Prostate gland (tissue), 2 donors: ENCODE data around the gene HSPD1. TPM values are rescaled to one million over a fixed set of nuclear protein-coding genes. Genes with fewer than 3 reads are reported as not detected.

Experiments used
- DNase-seq: peaks from one replicate; pipeline ENCODE4 v3.0.0-alpha.2; 2019; ENCODE audit warnings: low spot score
- H3K27ac ChIP-seq, 2 donors: fragments of 200-600 bp; sonication (generic); 2 replicates each; pipeline ENCODE4 v1.5.1; 2017 to 2019
- H3K27me3 ChIP-seq: fragments of 200-600 bp; sonication (generic); replicated peaks from 2 replicates; pipeline ENCODE4 v1.5.1; 2019; ENCODE audit not compliant: insufficient read depth
- H3K36me3 ChIP-seq, 2 donors: fragments of 200-600 bp; sonication (generic); 1 replicate in 1 of 2; 2 replicates in 1 of 2; pipeline versions ENCODE4 v1.5.1 to v1.8.1; 2017 to 2019
- H3K4me1 ChIP-seq: fragments of 200-600 bp; sonication (generic); replicated peaks from 2 replicates; pipeline ENCODE4 v1.5.1; 2019
- H3K4me3 ChIP-seq, 2 donors: fragments of 200-600 bp; sonication (generic); 2 replicates each; pipeline ENCODE4 v1.5.1; 2017 to 2019
- H3K9me3 ChIP-seq: fragments of 200-600 bp; sonication (generic); 2 replicates; pipeline ENCODE4 v1.5.1; 2017
- POLR2A ChIP-seq: fragments of 450-650 bp; IDR thresholded peaks from one replicate; pipeline ENCODE4 v1.6.1; 2016; ENCODE audit warnings: antibody characterized with exemption, mild to moderate bottlenecking
- POLR2AphosphoS5 ChIP-seq: sonication (generic); formaldehyde crosslinking; IDR thresholded peaks from one replicate; pipeline ENCODE4 v1.6.1; 2017; ENCODE audit warnings: antibody characterized with exemption
- WGBS: methylation state at CpG from one replicate; pipeline ENCODE4 v1.1.5; 2018; 5-methylcytosine and 5-hydroxymethylcytosine counted together
- intact Hi-C: fragments of 100-400 bp; cut with DNase I; formaldehyde crosslinking; loops from one replicate; pipeline ENCODE4 v1.14.2; 2022
- total RNA-seq, 2 donors: library from RNA; depleted of rRNA; stranded (reverse); fragments of >200 nt; gene quantifications; one replicate each; pipeline ENCODE4 v1.1.0, GENCODE V29; 2016
- TF ChIP-seq, protein P1 (sequence below), 4 experiments: fragments of 200-600 bp in 2 of 4; fragments of 450-650 bp in 2 of 4; sonication (generic) in 2 of 4; IDR thresholded peaks; 1 replicate in 3 of 4; 2 replicates in 1 of 4; pipeline ENCODE4 v1.5.1; 2016 to 2019; ENCODE audit warnings: antibody characterized with exemption in 4 of 4, mild to moderate bottlenecking in 2 of 4, moderate library complexity in 2 of 4

The HSPD1 gene
- total RNA-seq, 2 donors from 2014 or later = 95.5 to 110 TPM

DNA sequence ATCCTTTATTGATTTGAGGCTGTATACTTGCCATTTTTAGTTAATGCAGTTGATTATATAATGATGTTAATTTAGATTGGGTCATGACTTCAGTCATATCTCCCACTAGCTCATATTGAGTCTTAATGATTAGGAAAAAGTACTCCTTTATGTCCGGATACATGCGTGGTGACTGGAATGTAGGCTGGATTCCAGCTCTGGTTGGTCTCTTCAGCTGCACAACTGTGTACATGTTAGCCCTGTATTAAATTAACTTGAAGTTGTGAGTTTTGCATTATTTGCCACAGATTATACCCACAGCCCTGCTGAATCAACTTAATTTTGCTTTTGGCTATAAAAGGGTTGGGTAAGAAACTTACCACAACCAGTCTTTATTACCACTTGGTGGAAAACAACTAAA lies 38.8 kb upstream of the HSPD1 start:
- DNase-seq = no peak
- no peaks in the 10 kb centered on the region for H3K9me3 ChIP-seq
- intact Hi-C loops = no loop called here
- H3K27ac ChIP-seq = no peak overlapping the region
- WGBS = 57% methylated on average over 2 of the region's 2 CpGs
- H3K27me3 ChIP-seq = no peaks in the 10 kb centered on the region
- no peaks in the 10 kb centered on the region for H3K36me3 ChIP-seq
- H3K4me1 ChIP-seq = no peaks in the 10 kb centered on the region
- no peak overlapping the region for H3K4me3 ChIP-seq
- TF ChIP-seq, protein P1, sequence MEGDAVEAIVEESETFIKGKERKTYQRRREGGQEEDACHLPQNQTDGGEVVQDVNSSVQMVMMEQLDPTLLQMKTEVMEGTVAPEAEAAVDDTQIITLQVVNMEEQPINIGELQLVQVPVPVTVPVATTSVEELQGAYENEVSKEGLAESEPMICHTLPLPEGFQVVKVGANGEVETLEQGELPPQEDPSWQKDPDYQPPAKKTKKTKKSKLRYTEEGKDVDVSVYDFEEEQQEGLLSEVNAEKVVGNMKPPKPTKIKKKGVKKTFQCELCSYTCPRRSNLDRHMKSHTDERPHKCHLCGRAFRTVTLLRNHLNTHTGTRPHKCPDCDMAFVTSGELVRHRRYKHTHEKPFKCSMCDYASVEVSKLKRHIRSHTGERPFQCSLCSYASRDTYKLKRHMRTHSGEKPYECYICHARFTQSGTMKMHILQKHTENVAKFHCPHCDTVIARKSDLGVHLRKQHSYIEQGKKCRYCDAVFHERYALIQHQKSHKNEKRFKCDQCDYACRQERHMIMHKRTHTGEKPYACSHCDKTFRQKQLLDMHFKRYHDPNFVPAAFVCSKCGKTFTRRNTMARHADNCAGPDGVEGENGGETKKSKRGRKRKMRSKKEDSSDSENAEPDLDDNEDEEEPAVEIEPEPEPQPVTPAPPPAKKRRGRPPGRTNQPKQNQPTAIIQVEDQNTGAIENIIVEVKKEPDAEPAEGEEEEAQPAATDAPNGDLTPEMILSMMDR (IDR thresholded peaks at IDR 0.05) = no peak
- no peak for TF ChIP-seq POLR2A
- TF ChIP-seq POLR2AphosphoS5 = no peak

DNA sequence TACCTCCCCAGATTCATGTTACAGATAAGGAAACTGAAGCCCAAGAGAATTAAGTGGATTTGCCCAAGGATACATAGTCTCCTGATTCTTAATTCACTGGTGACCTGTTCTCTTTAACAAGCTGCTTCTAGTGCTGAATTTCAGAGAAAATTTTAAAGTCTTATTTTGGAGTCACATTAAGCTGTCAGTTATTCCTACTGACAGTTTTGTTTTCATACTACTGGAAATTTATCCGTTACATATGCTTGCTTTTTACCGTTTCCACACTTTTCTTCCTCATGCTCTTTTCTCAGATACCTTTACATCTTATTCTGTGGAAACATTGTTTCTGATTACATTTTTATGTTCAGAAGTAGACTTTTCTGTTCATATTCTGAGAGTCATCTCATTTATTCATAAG lies 17.5 kb upstream of the HSPD1 start:
- TF ChIP-seq POLR2AphosphoS5 = no peak
- no peaks in the 10 kb centered on the region for H3K36me3 ChIP-seq
- no peaks in the 10 kb centered on the region for H3K27me3 ChIP-seq
- peak overlapping the region; percentile 77 to 99 for H3K4me3 ChIP-seq
- no peaks in the 10 kb centered on the region for H3K4me1 ChIP-seq
- intact Hi-C loops = loop anchor here (5.0 kb wide), 1 partner anchor 190 kb away; the partner anchor contains the start of gene MARS2
- H3K27ac ChIP-seq = peak overlapping the region in 1 of 2 donors; percentile 97
- 33% methylated on average over 2 of the region's 2 CpGs for WGBS
- no peak for DNase-seq
- no peaks in the 10 kb centered on the region for H3K9me3 ChIP-seq

DNA sequence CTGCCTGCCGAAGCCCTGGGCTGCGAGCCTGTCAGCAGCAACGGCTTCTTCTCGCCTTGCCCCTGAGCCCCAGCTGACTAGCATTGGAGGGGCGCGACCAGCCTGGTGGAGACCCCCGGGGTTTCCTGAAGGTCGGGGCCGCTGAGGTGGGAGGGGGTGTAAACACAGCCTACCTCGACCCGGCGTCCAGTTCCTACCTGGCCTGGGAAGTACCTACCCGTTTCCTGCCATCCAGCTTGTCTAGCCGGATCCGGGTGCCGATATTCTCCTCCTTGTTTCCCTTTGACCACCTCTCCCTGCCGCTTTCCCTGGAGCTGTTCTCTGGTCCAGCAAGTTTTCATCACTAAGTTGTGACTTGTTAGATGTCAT lies 16.7 kb upstream of the HSPD1 start:
- peak; percentile 31 for DNase-seq
- under 1% methylated on average over 17 of the region's 17 CpGs for WGBS
- Histone ChIP-seq H3K4me1 (no peaks in the 10 kb centered on the region), H3K4me3 (peak overlapping the region; percentile 77 to 99), H3K9me3 (no peaks in the 10 kb centered on the region), H3K36me3 (no peaks in the 10 kb centered on the region), H3K27me3 (no peaks in the 10 kb centered on the region), H3K27ac (peak overlapping the region; percentile 95 to 97)
- TF ChIP-seq, protein P1 (IDR thresholded peaks at IDR 0.05) = no peak
- no peak for TF ChIP-seq POLR2AphosphoS5
- no peak for TF ChIP-seq POLR2A
- intact Hi-C loops = loop anchor here (5.0 kb wide), 1 partner anchor 191 kb away; the partner anchor contains the start of gene MARS2

DNA sequence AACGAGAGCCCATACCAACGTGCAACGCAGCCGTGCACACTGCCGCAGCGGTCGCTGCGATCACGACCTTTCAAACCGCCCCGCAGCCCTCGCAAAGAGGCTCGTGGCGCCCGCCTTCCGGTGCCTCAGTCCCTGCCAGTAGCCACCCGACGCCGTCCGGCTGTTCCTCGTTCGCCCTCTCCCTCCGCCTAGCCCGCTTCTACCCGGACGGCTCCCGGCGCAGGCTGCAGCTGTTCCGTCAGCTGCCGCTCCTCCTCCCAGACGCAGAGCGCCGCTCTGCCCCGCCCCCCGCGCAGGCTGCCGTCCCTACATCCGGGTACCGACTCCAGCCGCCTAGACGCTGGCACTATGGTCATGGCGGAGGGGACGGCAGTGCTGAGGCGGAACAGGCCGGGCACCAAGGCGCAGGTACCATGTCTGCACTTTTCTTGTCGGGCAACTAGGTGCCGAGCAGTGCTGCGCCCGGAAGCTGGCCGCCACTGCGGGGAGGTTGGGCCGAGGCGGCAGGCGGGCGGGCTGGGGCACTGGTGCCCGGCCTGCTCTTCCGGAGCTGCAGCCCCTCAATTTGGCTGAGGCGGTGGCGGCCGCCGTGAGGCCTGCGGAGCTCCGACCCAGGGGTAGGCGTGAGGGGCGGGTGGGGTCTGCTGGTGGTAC lies 16.2 kb upstream of the HSPD1 start, which contains the start of gene MOB4:
TSS of gene MOB4 (plus strand) at position 328 of the 654 bp plus-strand sequence. CDS start at position 349, 21 bp downstream.
- Histone ChIP-seq H3K9me3 (no peaks in the 10 kb centered on the region), H3K27me3 (no peaks in the 10 kb centered on the region), H3K4me1 (no peaks in the 10 kb centered on the region), H3K36me3 (no peaks in the 10 kb centered on the region), H3K4me3 (peak within 1 kb of the TSS; percentile 77 to 99), H3K27ac (peak within 1 kb of the TSS; percentile 95 to 97)
- peak; percentile 94 for DNase-seq
- TF ChIP-seq POLR2A = peak; percentile 97
- TF ChIP-seq POLR2AphosphoS5 = peak; percentile 99
- TF ChIP-seq, protein P1 (IDR thresholded peaks at IDR 0.05) = peak in 2 of 4 experiments; percentile 40 to 41
- 0% methylated on average over 40 of the region's 66 CpGs for whole genome bisulfite sequencing
- intact Hi-C loops = loop anchor here (5.0 kb wide), 1 partner anchor 191 kb away; the partner anchor contains the start of gene MARS2

DNA sequence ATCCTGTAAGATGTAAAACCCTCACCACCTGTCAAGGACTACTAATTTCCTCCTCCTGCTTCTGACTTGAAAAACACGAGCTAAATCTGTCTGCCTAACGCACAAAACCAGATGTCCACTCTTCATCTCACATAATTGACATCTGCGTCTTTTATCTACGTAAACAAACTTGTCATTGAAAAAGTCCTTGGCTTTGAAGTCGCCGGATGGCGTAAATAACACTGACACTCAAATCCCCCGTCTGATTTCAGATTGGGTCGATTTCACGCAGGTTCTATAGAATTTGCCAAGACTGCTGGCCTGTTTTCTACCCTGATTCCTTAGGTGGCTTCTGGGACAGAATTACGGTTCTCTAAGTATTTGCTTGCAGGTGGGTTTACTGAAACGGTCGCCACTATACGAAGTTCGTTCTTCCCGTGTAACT lies 15.7 kb upstream of the HSPD1 start:
- no peaks in the 10 kb centered on the region for H3K27me3 ChIP-seq
- H3K9me3 ChIP-seq = no peaks in the 10 kb centered on the region
- no peak for DNase-seq
- WGBS = 0% methylated on average over 16 of the region's 16 CpGs
- no peak for TF ChIP-seq POLR2AphosphoS5
- no peak for TF ChIP-seq POLR2A
- H3K4me1 ChIP-seq = no peaks in the 10 kb centered on the region
- intact Hi-C loops = loop anchor here (5.0 kb wide), 1 partner anchor 192 kb away; the partner anchor contains the start of gene MARS2
- H3K36me3 ChIP-seq = no peaks in the 10 kb centered on the region
- peak overlapping the region; percentile 95 to 97 for H3K27ac ChIP-seq
- peak overlapping the region; percentile 77 to 99 for H3K4me3 ChIP-seq
